Muscle of leg (tissue), 11 donors: ENCODE results near the gene APOL2. TPM values are rescaled to one million over a fixed set of nuclear protein-coding genes. Genes with fewer than 3 reads are reported as not detected.
"Not testable (repeated sequence)": the region's sequence is repeated elsewhere in the genome, so short reads cannot be mapped to it uniquely, and the experiment has no call there.

ENCODE experiments used
- DNase-seq: peaks from one replicate; pipeline ENCODE4 v3.0.0; 2013
- H3K27ac ChIP-seq: one replicate; pipeline ENCODE4 v1.5.1; 2013; ENCODE audit warnings: mild to moderate bottlenecking, low read length, control low read depth
- H3K27me3 ChIP-seq: one replicate; pipeline ENCODE4 v1.6.1; 2013; ENCODE audit warnings: low read length; ENCODE audit not compliant: control insufficient read depth, insufficient read depth
- H3K36me3 ChIP-seq: one replicate; pipeline ENCODE4 v1.6.1; 2013; ENCODE audit warnings: low read length; ENCODE audit not compliant: control insufficient read depth, insufficient read depth
- H3K4me1 ChIP-seq: one replicate; pipeline ENCODE4 v1.6.1; 2013; ENCODE audit warnings: low read length; ENCODE audit not compliant: control insufficient read depth, insufficient read depth
- H3K4me3 ChIP-seq: one replicate; pipeline ENCODE4 v1.5.1; 2013; ENCODE audit warnings: low read length, control low read depth
- H3K9me3 ChIP-seq: replicated peaks from 2 replicates; pipeline ENCODE4 v1.6.1; 2013; ENCODE audit warnings: low read depth, low read length; ENCODE audit not compliant: control insufficient read depth
- WGBS: methylation state at CpG from one replicate; pipeline ENCODE4 v1.1.5; 2013; ENCODE audit warnings: missing lambda C conversion rate; ENCODE audit not compliant: insufficient coverage; 5-methylcytosine and 5-hydroxymethylcytosine counted together
- polyA plus RNA-seq, 8 donors: library from polyadenylated mRNA; unstranded; fragments of 120-200 nt; gene quantifications; one replicate each; pipeline versions ENCODE4 v1.2.1 to v1.2.3, GENCODE V29; 2013; ENCODE audit warnings: inconsistent platforms in 1 of 8, low replicate concordance in 1 of 8; ENCODE audit not compliant: insufficient read length in 8 of 8, insufficient read depth in 1 of 8
- total RNA-seq: library from RNA; stranded (reverse); fragments of 120-200 nt; gene quantifications from one replicate; pipeline ENCODE4 v1.2.4, GENCODE V29; 2013

APOL2 gene
- total and polyA plus RNA-seq, 9 donors = 15.9 to 23.8 (median 18.8) TPM

- WGBS = no CpG with 5 or more reads among the region's 5 CpGs
- H3K4me1 ChIP-seq = peaks cover 29% of the 10 kb centered on the region
Measured at GRCh38 chr22:36263216-36263673, 23.9 kb upstream of the APOL2 start.

GRCh38 chr22:36262307-36262706 is 23.0 kb upstream of the APOL2 start:
- Histone ChIP-seq H3K36me3 (peaks cover 10% of the 10 kb centered on the region), H3K4me1 (peaks cover 34% of the 10 kb centered on the region)
- H3K9me3 ChIP-seq, DNase-seq, H3K27me3 ChIP-seq, H3K27ac ChIP-seq, H3K4me3 ChIP-seq: not testable (repeated sequence)
- 95% methylated on average over 3 of the region's 3 CpGs for WGBS

More at GRCh38 chr22:36263216-36263673, 23.9 kb upstream of the APOL2 start:
- peaks cover 10% of the 10 kb centered on the region for H3K36me3 ChIP-seq
- H3K27me3 ChIP-seq, H3K4me3 ChIP-seq, H3K27ac ChIP-seq, H3K9me3 ChIP-seq, DNase-seq: not testable (repeated sequence)

DNA sequence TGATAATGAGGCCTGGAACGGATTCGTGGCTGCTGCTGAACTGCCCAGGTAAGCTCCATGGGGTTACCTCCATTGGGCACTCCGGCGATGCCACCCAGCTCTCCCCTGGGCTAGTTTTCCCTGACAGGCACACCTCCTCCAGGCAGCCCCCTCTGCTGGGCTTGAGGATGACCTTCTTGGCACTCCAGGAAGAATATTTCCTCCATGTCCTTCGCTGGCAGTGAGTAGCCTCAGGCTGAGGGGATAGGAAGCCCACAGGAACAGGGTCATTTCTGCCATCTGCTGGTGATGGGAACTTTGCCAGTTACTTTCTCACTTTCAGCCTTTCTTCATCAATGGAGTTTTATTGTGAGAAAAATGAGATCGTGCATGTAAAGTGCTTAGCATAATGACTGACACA is 22.3 kb upstream of the APOL2 start:
- peaks cover 10% of the 10 kb centered on the region for H3K36me3 ChIP-seq
- not testable (repeated sequence) for DNase-seq, H3K27ac ChIP-seq, H3K27me3 ChIP-seq, H3K4me3 ChIP-seq, H3K9me3 ChIP-seq
- WGBS = 92% methylated on average over 4 of the region's 6 CpGs
- peaks cover 36% of the 10 kb centered on the region for H3K4me1 ChIP-seq

GRCh38 chr22:36259615-36260300 is 20.4 kb upstream of the APOL2 start:
- 45% methylated on average over 5 of the region's 14 CpGs for WGBS
- H3K4me3 ChIP-seq = no peak overlapping the region
- no peaks in the 10 kb centered on the region for H3K27me3 ChIP-seq
- H3K4me1 ChIP-seq = peaks cover 43% of the 10 kb centered on the region
- no peak for DNase-seq
- peaks cover 5% of the 10 kb centered on the region for H3K36me3 ChIP-seq
- peak overlapping the region; percentile 84 for H3K27ac ChIP-seq
- H3K9me3 ChIP-seq = no peaks in the 10 kb centered on the region

GRCh38 chr22:36258701-36259614 is 19.6 kb upstream of the APOL2 start:
- H3K4me1 ChIP-seq = peaks cover 51% of the 10 kb centered on the region
- no peaks in the 10 kb centered on the region for H3K27me3 ChIP-seq
- peaks cover 5% of the 10 kb centered on the region for H3K36me3 ChIP-seq
- H3K9me3 ChIP-seq = no peaks in the 10 kb centered on the region
- H3K27ac ChIP-seq = peak overlapping the region; percentile 84
- no peak overlapping the region for H3K4me3 ChIP-seq
- peak; percentile 75 for DNase-seq
- 24% methylated on average over 6 of the region's 16 CpGs for WGBS

GRCh38 chr22:36257948-36258670 is 18.8 kb upstream of the APOL2 start:
- Histone ChIP-seq H3K4me3 (no peak overlapping the region), H3K9me3 (no peaks in the 10 kb centered on the region), H3K4me1 (peaks cover 59% of the 10 kb centered on the region), H3K27ac (peak overlapping the region; percentile 84), H3K36me3 (peaks cover 5% of the 10 kb centered on the region), H3K27me3 (no peaks in the 10 kb centered on the region)
- WGBS = 79% methylated on average over 11 of the region's 13 CpGs
- no peak for DNase-seq

- Histone ChIP-seq H3K27me3 (no peaks in the 10 kb centered on the region), H3K4me3 (no peak overlapping the region), H3K36me3 (peaks cover 5% of the 10 kb centered on the region), H3K27ac (no peak overlapping the region), H3K4me1 (peaks cover 67% of the 10 kb centered on the region), H3K9me3 (no peaks in the 10 kb centered on the region)
- no peak for DNase-seq
- 80% methylated on average over 5 of the region's 8 CpGs for whole genome bisulfite sequencing
Measured at GRCh38 chr22:36257308-36257707, 18.0 kb upstream of the APOL2 start.

DNA sequence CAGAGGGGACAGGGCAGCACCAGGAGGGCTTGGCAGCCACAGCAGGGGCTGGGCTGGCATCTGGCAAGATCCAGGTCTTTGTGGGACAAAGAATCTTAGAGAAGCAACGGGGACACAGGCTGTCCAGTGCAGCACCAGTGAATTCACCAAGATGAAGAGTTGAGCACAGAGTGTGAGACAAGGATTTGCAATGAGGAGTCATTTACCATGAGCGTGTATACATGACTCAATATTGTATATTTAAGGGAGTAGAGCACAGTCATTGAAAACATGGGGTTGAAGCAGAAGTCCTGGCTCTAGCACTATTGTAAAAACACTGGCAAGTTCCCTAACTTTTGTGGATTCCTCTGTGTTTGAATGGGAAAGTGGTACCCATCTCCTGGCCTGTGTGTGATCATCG is 17.2 kb upstream of the APOL2 start:
- no peak overlapping the region for H3K4me3 ChIP-seq
- H3K36me3 ChIP-seq = peaks cover 5% of the 10 kb centered on the region
- 93% methylated on average over 3 of the region's 3 CpGs for WGBS
- peak overlapping the region; percentile 40 for H3K27ac ChIP-seq
- no peaks in the 10 kb centered on the region for H3K27me3 ChIP-seq
- no peaks in the 10 kb centered on the region for H3K9me3 ChIP-seq
- no peak for DNase-seq
- peaks cover 67% of the 10 kb centered on the region for H3K4me1 ChIP-seq

DNA sequence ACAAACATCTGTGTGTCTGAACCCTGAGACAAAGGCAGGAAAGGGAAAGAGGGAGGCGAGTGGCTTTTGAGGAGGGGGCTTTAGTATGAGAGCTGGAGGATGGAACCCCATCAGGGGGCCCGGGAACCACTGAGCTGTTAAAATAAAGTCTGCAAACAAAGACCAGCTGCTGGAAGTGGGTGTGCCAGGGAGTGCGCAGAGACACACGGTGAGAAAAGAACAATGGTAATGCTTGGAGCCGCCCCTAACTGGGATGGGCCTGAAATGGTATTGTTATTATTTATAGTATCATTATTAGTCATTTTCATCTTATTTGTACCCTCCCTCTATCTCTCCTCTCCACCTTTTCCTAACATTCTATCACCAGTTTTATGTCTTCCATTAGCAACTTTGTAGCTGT is 16.2 kb upstream of the APOL2 start:
- H3K36me3 ChIP-seq, H3K4me3 ChIP-seq, H3K9me3 ChIP-seq, H3K27me3 ChIP-seq, DNase-seq: not testable (repeated sequence)
- Histone ChIP-seq H3K4me1 (peaks cover 62% of the 10 kb centered on the region), H3K27ac (peak overlapping the region; percentile 91)
- no CpG with 5 or more reads among the region's 5 CpGs for WGBS
